NCI-H510A (cell line): ENCODE results near the gene HTR1B.

ENCODE experiments used
- DNase-seq: peaks from one replicate; lab custom pipeline; 2025; lab: John Stamatoyannopoulos, UW

Gene HTR1B

GRCh38 chr6:77463308-77463860, at the start of gene HTR1B:
Gene HTR1B, minus strand, starts transcription at chr6:77463491. Its CDS starts 88 bp downstream, at chr6:77463403.
- no peak for DNase-seq

- no peak for DNase-seq
These were observed 49.3 kb upstream of the HTR1B start for GRCh38 chr6:77512554-77512953.

GRCh38 chr6:77511860-77512259, 48.6 kb upstream of the HTR1B start:
- DNase-seq = no peak

DNA sequence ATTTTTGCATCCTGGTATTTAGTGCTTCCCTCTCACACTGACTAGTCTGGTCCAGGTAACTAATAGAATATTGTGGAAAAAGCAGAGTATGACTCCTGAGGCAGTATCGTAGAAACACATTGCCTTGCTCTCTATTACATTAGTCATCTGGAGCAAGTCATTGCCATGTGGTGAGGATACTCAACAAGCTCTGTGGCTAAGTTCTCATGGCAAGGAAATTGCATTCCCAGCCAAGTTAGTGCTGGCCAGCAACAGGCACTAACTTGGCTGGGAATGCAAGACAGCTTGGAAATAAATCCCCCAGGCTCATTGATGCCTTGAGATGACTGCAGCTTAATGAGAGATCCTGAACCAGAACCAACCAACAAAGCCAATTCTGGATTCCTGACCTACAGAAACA, 39.7 kb upstream of the HTR1B start:
- DNase-seq = no peak

- no peak for DNase-seq
These were observed 29.2 kb upstream of the HTR1B start for GRCh38 chr6:77492530-77492929.

- DNase-seq = no peak
These were observed 24.6 kb upstream of the HTR1B start for GRCh38 chr6:77487808-77488425.

GRCh38 chr6:77482981-77483380, 19.7 kb upstream of the HTR1B start:
- no peak for DNase-seq

GRCh38 chr6:77474973-77475372, 11.7 kb upstream of the HTR1B start:
- DNase-seq = no peak

GRCh38 chr6:77474286-77474956, 11.1 kb upstream of the HTR1B start:
- DNase-seq = no peak

- no peak for DNase-seq
These were observed 7.7 kb upstream of the HTR1B start for GRCh38 chr6:77470983-77471382.

- no peak for DNase-seq
These were observed 5.6 kb upstream of the HTR1B start for GRCh38 chr6:77468939-77469338.

- DNase-seq = no peak
These were observed 3.5 kb upstream of the HTR1B start for GRCh38 chr6:77466451-77467437.

DNA sequence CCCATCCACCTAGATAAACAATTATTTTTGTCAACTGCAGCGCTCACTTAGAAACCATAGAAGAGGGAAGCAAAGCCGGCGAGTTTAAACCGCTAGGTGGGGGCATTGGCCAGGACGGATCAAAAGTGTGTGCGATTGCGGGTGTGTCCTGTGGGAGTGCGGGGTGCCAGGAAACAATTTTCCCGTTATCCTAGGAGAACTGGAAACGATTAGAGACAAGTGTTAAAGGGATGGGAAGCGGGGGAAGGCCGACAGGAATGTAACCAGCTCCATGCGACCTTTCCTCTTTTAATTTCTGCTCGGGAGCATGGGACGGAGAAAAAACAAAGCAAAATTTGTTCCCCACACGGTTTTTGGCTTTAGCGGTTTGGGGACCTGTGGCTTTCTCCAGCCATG, 2.8 kb upstream of the HTR1B start:
- DNase-seq = no peak

GRCh38 chr6:77464495-77464867, 1.2 kb upstream of the HTR1B start:
- no peak for DNase-seq

GRCh38 chr6:77463861-77464494, 687 bp upstream of the HTR1B start:
- no peak for DNase-seq

DNA sequence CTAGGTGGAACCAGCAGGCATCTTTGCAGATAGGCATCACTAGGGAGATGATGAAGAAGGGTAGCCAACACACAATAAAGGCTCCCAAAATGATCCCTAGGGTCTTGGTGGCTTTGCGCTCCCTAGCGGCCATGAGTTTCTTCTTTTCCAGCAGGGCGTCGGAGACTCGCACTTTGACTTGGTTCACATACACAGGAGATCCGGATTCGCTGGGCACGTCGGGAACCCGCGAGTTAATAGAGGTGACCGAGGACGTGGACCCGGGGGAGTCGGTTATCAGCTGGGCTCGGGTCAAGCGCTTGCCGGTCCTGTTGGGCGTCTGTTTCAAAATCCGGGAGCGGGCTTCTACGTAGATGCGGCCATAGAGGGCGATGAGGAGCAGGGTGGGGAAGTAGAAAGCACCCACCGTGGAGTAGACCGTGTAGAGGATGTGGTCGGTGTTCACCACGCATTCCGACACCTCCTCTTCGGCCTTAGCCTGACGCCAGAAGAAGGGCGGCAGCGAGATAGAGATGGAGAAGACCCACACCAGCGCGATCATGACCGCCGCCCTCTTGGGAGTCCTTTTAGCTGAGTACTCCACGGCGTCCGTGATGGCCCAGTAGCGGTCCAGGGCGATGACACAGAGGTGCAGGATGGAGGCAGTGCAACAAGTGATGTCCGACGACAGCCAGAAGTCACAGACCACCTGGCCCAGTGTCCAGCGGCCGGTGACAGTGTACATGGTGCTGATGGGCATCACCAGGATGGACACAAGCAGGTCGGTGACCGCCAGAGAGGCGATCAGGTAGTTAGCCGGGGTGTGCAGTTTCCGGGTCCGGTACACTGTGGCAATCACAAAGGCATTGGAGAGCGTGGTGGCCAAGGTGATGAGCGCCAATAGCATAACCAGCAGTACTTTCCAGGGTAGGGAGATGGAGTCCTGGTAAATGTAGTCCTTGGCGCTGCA, 658 bp downstream of the HTR1B start:
- no peak for DNase-seq

GRCh38 chr6:77461796-77462195, 1.5 kb downstream of the HTR1B start:
- DNase-seq = no peak

- no peak for DNase-seq
These were observed 4.9 kb downstream of the HTR1B start for GRCh38 chr6:77458421-77458820.

DNA sequence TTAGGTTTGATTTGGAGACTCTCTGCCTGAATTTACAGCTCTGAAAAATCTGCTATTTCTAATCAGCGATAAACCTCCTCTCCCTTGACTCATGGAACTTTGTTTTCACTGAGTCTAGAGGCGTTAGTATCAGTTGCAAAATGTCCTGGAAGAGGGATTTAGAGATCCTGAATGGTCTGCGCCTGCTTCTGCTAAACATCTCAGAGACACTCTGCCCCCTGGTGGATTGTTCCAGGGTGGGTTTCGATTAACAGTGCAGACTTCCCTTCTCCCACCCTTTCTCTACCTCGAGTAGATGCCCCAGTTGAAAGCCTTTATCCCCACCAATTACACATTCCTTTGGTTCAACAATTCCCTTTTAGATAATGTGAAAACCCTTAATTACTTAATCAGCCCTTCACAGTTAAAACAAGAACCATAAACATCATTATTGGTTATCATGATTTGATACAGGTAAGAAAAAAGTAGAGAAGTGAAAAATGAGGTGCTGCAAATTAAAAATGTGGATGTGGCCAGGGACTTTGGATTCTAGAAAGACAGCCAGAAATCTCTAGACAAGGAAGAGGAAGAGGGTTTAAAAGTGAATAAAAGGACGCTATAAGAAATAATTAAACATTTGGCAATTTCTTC, 5.5 kb downstream of the HTR1B start:
- DNase-seq = no peak

DNA sequence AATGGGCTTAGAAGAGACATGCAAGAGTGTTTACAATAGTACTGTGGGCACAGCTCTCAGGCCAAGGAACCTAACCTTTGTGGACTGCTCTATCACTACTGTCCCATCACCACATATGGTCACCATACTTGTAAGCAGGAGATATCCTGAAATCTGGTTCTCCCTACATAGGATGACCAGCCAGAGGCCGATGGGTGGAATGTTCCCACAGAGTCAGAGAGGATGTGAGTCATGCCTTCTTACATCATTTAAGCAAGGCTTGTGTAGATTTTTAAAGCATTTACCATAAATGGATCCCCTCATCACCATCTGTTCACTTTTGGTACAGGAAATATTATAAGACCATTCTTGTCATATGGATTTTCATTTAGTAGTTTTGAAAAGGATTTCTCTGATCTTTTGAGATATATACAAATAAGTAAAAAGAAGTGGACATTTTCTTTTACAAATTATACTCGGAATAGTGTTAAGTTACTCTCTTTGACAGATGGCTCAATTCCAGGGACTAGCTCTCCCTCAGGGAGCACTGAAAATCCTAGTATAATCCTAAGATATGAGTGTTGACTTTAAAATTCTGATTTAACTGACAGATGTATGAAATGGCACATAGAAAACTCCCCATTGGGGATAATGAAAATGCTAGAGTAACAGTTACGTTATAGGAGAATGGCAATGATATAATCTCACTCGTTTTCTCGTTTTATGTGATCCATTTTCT, 6.6 kb downstream of the HTR1B start:
- DNase-seq = no peak
